GM12872 (cell line): ENCODE measurements around the gene LITAF.

ENCODE experiments used
- TF ChIP-seq, protein P1 (sequence below): IDR thresholded peaks from 3 replicates; pipeline ENCODE4 v1.5.1; 2011; ENCODE audit warnings: low read depth, mild to moderate bottlenecking, low read length, moderate library complexity; ENCODE audit not compliant: insufficient read depth

Gene LITAF

DNA sequence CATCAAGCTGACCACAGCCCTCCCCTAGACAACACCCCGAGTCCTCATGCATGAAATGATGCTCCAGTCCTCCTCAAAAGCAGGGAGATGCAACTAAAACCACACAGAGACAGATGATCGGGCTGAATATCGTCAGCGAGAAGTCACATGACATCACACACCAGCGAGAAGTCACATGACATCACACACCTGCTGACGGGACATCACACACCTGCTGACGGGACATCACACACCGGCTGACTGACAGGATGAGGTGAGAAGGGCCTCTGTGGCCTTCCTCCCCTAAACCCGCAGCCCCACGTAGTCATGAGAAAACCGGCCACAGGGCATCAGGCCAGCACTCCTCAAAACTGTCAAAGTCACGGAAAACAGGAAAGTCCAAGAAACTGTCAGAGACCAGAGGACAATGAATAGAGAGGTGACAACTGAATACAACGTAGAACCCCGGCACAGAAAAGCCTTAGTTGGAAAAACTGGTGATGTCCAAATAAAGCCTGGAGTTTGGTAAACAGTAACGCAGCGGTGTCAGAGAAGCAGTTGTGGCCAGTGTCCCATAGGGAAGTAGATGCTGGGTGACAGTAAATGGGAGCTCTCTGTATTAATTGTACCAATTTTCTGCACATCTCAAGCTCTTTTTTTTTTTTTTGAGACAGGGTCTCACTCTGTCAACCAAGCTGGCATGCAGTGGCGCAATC, 14.3 kb downstream of the LITAF start:
- TF ChIP-seq, protein P1, sequence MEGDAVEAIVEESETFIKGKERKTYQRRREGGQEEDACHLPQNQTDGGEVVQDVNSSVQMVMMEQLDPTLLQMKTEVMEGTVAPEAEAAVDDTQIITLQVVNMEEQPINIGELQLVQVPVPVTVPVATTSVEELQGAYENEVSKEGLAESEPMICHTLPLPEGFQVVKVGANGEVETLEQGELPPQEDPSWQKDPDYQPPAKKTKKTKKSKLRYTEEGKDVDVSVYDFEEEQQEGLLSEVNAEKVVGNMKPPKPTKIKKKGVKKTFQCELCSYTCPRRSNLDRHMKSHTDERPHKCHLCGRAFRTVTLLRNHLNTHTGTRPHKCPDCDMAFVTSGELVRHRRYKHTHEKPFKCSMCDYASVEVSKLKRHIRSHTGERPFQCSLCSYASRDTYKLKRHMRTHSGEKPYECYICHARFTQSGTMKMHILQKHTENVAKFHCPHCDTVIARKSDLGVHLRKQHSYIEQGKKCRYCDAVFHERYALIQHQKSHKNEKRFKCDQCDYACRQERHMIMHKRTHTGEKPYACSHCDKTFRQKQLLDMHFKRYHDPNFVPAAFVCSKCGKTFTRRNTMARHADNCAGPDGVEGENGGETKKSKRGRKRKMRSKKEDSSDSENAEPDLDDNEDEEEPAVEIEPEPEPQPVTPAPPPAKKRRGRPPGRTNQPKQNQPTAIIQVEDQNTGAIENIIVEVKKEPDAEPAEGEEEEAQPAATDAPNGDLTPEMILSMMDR = no peak

DNA sequence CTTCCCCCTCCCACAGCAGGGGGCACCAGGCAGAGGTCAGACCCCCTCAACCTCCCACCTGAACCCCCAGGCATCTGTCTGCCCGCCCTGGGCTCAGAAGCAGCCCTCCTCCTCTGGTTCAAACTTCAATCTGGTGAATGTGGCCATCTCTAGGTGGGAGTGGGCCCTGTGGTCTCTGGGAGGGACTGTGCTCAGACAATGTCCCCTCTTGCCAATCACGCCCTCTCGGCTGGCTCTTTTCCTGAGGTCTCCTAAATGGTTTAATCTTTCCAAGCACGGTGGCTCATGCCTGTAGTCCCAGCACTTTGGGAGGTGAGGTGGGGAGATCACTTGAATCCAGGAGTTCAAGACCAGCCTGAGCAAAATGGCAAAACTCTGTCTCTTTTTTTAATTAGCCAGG, 15.2 kb downstream of the LITAF start:
- TF ChIP-seq, protein P1 = no peak

DNA sequence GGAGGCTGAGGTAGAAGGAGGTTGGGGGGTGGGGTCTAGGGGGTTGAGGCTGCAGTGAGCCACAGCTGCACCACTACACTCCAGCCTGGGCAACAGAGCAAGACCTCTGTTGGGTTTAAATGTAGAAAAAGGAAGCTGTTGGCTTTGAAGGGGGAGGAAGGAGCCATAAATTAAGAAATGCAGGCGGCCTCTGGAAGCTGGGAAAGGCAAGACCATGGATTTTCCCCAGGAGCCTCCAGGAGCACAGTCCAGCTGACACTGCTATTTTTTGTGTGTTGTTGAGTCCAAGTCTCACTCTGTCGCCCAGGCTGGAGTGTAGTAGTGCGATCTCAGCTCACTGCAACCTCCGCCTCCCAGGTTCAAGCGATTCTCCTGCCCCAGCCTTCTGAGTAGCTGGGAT, 15.9 kb downstream of the LITAF start:
- TF ChIP-seq, protein P1 = no peak

DNA sequence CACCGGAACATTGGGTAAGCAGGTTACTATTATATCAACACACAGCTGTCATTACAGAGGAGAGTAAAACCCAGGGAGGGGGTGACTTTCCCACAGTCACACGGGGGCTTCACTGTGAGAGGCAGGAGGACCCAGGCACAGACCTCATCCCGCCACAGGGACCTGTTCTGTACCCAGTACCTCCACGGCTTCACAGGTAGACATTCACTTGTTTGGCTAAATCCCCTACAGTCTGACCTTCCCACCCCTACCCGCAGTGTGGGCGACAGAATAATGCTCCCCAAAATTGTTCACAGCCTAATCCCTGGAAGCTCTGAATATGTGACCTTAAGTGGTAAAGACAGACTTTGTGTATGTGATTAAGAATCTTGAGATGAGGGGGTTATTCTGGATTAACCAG, 16.5 kb downstream of the LITAF start:
- TF ChIP-seq, protein P1 = no peak

DNA sequence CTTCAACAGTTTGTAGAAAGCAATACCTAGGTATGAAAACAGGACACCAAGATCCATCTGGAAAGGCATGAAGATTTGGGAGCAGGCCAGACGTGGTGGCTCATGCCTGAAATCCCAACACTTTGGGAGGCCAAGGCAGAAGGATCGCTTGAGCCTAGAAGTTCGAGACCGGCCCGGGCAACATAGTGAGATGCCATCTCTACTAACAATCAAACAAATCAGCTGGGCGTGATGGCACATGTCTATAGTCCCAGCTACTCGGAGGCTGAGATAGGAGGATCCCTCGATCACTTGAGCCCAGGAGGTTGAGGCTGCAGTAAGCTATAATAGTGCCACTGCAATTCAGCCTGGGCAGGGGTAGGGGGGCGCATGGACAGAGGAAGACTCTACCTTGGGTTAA, 20.3 kb downstream of the LITAF start:
- TF ChIP-seq, protein P1 = no peak

DNA sequence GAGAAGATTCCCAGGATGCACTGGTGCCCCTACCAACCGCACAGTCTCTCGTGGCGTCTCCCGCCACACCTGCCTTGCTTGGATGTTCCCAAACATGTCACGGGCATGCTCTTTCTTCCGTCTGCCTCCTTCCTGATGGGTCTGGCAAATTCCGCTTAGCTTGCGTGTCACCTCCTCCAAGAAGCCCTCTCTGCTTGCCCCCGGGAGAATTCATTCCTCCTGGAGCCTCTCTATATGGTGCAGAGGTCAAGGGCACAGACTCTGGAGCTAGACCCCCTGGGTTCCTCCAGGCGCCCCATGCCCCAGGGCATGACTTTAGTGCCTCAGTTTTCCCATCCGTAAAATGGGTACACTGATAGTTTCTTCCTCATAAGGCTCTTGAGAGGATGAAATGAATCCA, 21.1 kb downstream of the LITAF start:
- TF ChIP-seq, protein P1 = no peak

DNA sequence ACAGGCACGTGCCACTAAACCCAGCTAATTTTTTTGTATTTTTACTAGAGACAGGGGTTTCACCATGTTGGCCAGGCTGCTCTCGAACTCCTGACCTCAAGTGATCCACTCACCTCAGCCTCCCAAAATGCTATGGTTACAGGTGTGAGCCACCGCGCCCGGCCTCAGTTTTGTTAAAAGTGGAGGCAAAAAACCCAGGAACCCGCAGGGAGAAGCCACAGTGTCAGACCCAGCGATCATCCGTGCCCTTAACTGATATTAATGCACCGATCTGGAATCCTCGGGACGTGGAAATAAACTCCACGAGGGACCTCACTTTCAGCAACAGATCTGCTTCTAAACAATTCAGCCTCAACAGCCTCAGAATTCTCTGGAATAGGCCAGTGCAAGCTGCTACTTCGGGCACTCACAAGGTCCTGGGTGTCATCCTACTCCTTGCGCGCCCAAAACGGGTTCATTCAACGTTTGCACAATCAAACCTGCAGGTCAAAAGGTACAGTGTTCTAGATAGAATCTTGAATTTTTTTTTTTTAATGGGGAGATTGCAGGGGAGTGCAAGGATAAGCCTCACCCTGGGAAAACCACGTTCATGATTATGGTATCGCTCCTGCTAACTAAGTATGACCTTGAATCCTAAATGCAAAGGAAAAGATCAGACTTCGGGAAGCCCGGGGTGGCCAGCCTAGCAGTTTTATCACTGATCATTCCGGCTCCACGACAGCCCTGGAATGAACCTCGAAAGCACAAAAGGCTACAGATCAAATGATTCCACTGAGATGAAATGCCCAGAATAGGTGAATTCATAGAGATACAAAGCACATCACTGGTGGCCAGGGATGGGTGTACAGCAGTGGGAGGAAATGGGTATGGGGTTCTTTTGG, 22.4 kb downstream of the LITAF start:
- TF ChIP-seq, protein P1 = no peak
